ENCODE results near the gene CGB5. TPM values are rescaled to one million over a fixed set of nuclear protein-coding genes. Genes with fewer than 3 reads are reported as not detected.
A peak's percentile ranks its signal among the peaks of the same experiment; 100 is the strongest.

Gene CGB5
- total RNA-seq, 2 donors from 2014 or later: 0.44 TPM; not detected in 1

DNA sequence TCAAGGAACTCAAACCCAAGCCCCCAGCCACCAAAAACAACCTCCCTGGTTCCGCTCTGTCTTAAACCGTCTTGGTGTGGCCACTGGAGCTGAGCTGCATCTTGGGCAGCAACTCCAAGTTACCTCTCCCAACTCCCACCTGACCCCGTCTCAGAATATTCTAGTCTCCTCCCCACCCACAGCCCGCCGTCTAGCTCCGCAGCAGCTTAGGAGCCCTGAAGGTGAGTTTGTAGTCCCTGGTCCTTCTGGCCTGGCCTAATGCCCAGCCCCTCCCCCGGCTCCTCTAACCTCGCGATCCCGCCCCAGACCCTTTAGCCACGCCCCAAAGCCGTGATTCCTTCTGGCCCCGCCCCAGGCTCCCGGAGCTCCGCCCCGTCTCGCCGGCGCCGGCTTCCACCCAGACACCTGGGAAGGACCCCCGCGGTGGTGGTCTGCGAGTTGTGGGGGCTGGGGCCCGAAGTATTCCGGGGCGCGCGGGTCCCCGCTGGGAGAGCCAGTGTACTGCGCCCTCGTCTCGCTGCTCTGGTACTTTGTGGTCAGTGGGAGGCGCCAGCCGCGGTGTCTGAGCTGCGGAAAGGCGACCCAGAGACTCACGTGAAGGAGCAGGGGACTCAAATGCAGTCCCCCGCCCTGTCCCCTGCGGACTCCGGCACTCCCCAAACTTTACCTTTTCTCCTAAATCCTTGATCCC, 24.3 kb upstream of the CGB5 start:
- no peaks in the 10 kb centered on the region for H3K9me3 ChIP-seq (ENCODE audit: control insufficient read depth, low read length)
- no peaks in the 10 kb centered on the region for H3K4me1 ChIP-seq (ENCODE audit: control insufficient read depth, insufficient read depth, low read length)
- Mint-ChIP-seq H3K4me3 (peak overlapping the region; percentile 46), H3K9me3 (no peaks in the 10 kb centered on the region), H3K27me3 (ENCODE audit: insufficient read depth) (peaks cover 45% of the 10 kb centered on the region), H3K36me3 (ENCODE audit: low read depth) (peaks cover 13% of the 10 kb centered on the region), H3K4me1 (peaks cover 7% of the 10 kb centered on the region), H3K27ac (peak overlapping the region; percentile 69)
- no peak overlapping the region for H3K9ac ChIP-seq (ENCODE audit: extremely low read depth, low read length, poor library complexity, severe bottlenecking)
- no peak overlapping the region for H3K4me3 ChIP-seq (ENCODE audit: low read length)
- TF ChIP-seq, protein P1, sequence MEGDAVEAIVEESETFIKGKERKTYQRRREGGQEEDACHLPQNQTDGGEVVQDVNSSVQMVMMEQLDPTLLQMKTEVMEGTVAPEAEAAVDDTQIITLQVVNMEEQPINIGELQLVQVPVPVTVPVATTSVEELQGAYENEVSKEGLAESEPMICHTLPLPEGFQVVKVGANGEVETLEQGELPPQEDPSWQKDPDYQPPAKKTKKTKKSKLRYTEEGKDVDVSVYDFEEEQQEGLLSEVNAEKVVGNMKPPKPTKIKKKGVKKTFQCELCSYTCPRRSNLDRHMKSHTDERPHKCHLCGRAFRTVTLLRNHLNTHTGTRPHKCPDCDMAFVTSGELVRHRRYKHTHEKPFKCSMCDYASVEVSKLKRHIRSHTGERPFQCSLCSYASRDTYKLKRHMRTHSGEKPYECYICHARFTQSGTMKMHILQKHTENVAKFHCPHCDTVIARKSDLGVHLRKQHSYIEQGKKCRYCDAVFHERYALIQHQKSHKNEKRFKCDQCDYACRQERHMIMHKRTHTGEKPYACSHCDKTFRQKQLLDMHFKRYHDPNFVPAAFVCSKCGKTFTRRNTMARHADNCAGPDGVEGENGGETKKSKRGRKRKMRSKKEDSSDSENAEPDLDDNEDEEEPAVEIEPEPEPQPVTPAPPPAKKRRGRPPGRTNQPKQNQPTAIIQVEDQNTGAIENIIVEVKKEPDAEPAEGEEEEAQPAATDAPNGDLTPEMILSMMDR (conservative IDR thresholded peaks at IDR 0.05): peak; percentile 58
- H3K27me3 ChIP-seq (ENCODE audit: control insufficient read depth, insufficient read depth, low read length, poor library complexity, severe bottlenecking): peaks cover 12% of the 10 kb centered on the region
- peaks cover 6% of the 10 kb centered on the region for H3K36me3 ChIP-seq (ENCODE audit: control insufficient read depth, insufficient read depth, low read length)
- H3K27ac ChIP-seq (ENCODE audit: low read depth, low read length): no peak overlapping the region
- 84 to 92% methylated on average over 19 to 41 of the region's 41 CpGs for WGBS, 2 experiments (ENCODE audit: insufficient coverage in 1 of 2, insufficient read length in 1 of 2)
- DNase-seq: peak; percentile 94

DNA sequence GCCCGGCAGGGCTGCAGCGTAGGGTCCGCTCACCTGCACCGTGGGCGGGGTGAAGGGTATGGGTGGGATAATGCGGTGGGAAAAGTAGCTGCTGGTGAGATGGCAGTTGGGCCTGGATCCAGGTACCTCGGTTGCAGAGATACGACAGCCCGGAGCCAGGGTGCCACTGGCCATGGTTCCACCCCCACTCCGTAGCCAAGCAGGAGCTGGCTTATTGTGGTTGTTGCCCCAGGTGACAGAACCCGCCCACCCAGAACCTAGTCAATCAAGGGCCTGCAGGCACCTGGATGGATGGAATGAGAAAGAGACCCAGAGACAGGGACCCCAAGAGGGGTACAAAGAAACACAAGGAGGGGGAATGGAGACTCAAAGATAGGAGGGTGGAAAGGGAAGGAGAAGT, 23.3 kb upstream of the CGB5 start:
- Mint-ChIP-seq H3K27ac (no peak overlapping the region), H3K4me1 (peaks cover 7% of the 10 kb centered on the region), H3K4me3 (no peak overlapping the region), H3K27me3 (ENCODE audit: insufficient read depth) (peaks cover 47% of the 10 kb centered on the region), H3K9me3 (no peaks in the 10 kb centered on the region), H3K36me3 (ENCODE audit: low read depth) (peaks cover 7% of the 10 kb centered on the region)
- 90 to 94% methylated on average over 4 to 11 of the region's 11 CpGs for WGBS, 2 experiments (ENCODE audit: insufficient coverage in 1 of 2, insufficient read length in 1 of 2)
- H3K27ac ChIP-seq (ENCODE audit: low read depth, low read length): no peak overlapping the region
- peaks cover 12% of the 10 kb centered on the region for H3K27me3 ChIP-seq (ENCODE audit: control insufficient read depth, insufficient read depth, low read length, poor library complexity, severe bottlenecking)
- TF ChIP-seq, protein P1 (conservative IDR thresholded peaks at IDR 0.05): no peak
- H3K4me1 ChIP-seq (ENCODE audit: control insufficient read depth, insufficient read depth, low read length): no peaks in the 10 kb centered on the region
- H3K9ac ChIP-seq (ENCODE audit: extremely low read depth, low read length, poor library complexity, severe bottlenecking): no peak overlapping the region
- H3K36me3 ChIP-seq (ENCODE audit: control insufficient read depth, insufficient read depth, low read length): no peaks in the 10 kb centered on the region
- peak; percentile 83 for DNase-seq
- no peak overlapping the region for H3K4me3 ChIP-seq (ENCODE audit: low read length)
- no peaks in the 10 kb centered on the region for H3K9me3 ChIP-seq (ENCODE audit: control insufficient read depth, low read length)

GRCh38 chr19:49020931-49021895, 22.4 kb upstream of the CGB5 start:
- Histone ChIP-seq H3K36me3 (ENCODE audit: control insufficient read depth, insufficient read depth, low read length) (no peaks in the 10 kb centered on the region), H3K27me3 (ENCODE audit: control insufficient read depth, insufficient read depth, low read length, poor library complexity, severe bottlenecking) (peaks cover 12% of the 10 kb centered on the region), H3K4me1 (ENCODE audit: control insufficient read depth, insufficient read depth, low read length) (no peaks in the 10 kb centered on the region), H3K9ac (ENCODE audit: extremely low read depth, low read length, poor library complexity, severe bottlenecking) (no peak overlapping the region), H3K4me3 (ENCODE audit: low read length) (no peak overlapping the region), H3K27ac (ENCODE audit: low read depth, low read length) (no peak overlapping the region), H3K9me3 (ENCODE audit: control insufficient read depth, low read length) (no peaks in the 10 kb centered on the region)
- WGBS, 2 experiments (ENCODE audit: insufficient coverage in 1 of 2, insufficient read length in 1 of 2): 77% methylated on average over 13 to 16 of the region's 16 CpGs
- Mint-ChIP-seq H3K27me3 (ENCODE audit: insufficient read depth) (peaks cover 49% of the 10 kb centered on the region), H3K27ac (no peak overlapping the region), H3K4me1 (peaks cover 7% of the 10 kb centered on the region), H3K9me3 (no peaks in the 10 kb centered on the region), H3K4me3 (no peak overlapping the region), H3K36me3 (ENCODE audit: low read depth) (no peaks in the 10 kb centered on the region)
- TF ChIP-seq, protein P1 (conservative IDR thresholded peaks at IDR 0.05): no peak
- no peak for DNase-seq
